ENCODE data around the gene TMCC1.
"Not testable (repeated sequence)": the region's sequence is repeated elsewhere in the genome, so short reads cannot be mapped to it uniquely, and the experiment has no call there.

The TMCC1 gene

GRCh38 chr3:129892486-129892856, 1.0 kb downstream of the TMCC1 start:
- no peak for DNase-seq

DNA sequence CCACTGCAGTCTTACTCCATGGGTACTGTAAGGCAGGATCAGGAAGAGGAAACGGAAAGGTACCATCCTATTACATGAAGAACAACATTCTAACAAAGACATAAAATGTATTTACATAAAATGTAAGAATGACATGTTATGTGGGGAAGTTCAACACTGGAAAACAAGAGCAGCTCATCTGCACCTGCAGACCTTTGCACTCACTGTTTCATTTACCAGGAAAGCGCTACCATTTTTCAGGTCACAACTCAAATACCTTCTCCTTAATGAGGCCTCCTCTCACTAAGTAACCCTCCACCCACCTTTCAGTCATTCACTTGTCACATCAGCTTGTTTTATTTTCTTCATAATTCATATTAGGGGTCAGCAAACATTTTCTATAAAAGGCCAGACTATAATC, 2.6 kb downstream of the TMCC1 start:
- no peak for DNase-seq

DNA sequence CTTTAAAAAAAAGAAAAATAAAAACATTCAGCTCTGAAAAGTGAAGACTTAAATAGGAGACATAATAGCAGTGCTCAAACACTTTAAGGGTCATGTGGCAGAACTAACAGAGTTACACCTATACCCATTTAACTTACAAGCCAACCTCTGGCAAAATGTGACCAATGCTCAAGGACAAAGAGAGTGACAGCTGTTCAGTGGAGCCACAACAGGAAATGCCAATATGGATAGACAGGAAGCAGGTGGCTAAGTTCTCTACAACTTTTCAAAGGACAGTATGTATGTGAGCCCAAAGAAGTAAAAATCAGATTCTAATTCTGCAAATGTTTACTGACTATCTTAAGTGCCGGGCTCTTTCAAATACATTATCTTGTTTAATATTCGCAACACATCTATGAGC, 3.4 kb downstream of the TMCC1 start:
- peak in 1 of 2 donors; percentile 19 for DNase-seq

- no peak for DNase-seq
Observed at GRCh38 chr3:129888771-129889170, 4.7 kb downstream of the TMCC1 start.

DNA sequence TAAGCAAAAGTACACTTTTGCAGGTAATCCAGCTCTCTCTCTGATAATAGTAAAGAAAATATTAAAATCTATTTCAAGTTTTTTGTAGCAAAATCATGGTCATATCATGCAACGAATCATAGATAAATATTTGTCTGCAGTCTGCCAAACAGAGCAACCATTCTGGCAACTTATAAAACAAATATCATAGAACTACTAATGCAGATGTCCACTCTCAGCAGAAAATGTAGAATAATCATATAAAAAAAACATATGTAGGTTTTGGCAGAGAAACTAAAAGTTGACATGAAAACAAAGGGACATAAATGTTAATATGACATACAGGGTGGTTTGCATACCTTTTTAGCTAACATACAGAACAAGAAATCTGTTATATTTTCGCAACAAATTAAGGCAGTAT, 12.2 kb downstream of the TMCC1 start:
- DNase-seq = no peak

GRCh38 chr3:129878355-129878754, 15.2 kb downstream of the TMCC1 start:
- DNase-seq = peak in 1 of 2 donors; percentile 21

DNA sequence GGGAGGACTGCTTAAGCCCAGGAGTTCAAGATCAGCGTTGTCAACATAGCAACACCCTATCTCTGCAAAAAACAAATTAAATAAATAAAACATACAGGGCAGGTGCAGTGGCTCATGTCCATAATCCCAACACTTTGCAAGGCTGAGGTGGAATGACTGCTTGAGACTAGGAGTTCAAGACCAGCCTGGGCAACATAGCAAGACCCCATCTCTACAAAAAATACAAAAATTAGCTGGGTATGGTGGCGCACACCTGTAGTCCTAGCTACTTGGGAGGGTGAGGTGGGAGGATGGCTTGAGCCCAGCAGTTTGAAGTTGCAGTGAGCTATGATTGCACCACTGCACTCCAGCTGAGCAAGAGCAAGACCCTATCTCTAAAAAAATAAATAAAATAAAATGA, 19.0 kb downstream of the TMCC1 start:
- DNase-seq = not testable (repeated sequence)

DNA sequence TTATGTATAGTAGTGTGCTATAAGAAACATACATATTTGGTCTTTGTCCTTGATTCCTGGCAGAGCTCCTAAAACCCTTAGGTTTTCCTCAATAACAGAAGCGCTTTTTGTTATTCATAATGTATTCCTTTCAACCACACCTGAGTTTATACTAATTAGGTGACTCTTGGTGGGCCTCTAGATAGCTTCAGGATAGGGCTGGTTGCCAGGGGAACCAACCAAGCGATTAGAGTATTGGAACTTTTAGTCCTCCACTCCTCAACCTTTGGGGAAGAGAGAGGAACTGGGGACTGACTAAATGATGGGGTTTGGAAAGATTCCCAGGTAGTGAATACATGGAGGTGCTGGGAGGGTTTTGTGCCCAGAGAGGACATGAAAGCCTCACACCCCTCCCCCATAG, 24.6 kb downstream of the TMCC1 start:
- DNase-seq = no peak

DNA sequence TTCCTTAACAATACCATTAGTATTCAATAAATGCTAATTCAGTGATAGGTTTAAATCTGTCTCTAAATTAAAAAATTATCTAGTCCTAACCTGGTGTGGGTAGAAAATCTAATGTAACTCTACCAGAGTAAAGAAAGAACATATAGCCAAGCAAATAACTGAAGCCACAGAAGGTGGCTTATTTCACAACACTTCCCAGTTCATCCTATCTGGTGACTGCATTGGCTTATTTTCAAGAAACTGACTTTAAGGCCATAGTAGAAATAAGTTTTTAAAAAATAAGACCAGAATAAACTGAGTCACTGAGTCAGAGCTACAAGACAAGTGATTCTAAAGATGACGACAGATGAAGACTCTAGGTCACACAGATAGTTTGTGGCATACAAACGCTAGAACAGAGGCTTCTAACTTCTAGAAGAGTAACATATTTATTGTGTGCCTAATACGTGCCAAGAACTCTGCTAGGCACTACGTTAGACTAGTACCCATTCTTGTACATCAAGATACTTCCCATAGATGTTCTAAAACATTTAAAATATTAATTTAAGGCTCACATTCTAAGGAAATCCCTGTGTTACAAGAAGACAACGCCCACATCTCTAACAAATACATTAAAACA, 25.9 kb downstream of the TMCC1 start:
- no peak for DNase-seq

DNA sequence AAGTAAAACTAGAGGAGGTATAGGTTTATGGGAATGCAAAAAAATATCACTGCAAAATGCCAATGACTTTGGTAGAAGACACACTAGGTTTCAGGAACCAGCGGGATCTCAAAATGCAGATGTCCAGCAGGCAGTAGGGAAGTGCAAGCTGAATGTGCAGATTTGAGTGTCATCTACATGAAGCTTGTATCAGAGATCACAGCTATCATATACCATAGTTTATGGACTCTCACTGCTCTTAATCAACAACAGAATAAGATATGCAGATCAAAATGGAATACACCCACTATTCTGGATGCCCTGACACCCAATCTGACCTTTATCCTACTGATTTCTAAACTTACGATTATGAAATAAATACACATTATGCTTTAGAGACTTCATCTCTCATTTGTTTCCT, 27.7 kb downstream of the TMCC1 start:
- DNase-seq = peak in 1 of 2 donors; percentile 21

GRCh38 chr3:129864519-129864918, 29.0 kb downstream of the TMCC1 start:
- DNase-seq = no peak

- DNase-seq = no peak
Observed at GRCh38 chr3:129859272-129859671, 34.2 kb downstream of the TMCC1 start.

DNA sequence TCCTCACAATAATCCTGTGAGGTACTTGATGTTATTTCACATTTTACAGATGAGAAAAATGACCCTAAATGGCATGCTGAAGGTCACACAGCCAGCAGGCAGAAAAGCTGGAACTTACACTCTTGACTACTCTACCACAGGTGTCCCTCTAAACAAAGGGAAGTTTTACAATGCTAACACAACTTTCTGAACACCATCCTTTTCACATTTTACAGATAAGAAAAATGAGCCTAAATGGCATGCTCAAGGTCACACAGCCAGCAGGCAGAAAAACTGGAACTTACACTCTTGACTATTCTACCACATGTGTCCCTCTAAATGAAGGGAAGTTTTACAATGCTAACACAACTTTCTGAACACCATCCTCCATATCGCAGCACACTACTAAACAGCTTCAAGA, 35.6 kb downstream of the TMCC1 start:
- no peak for DNase-seq

DNA sequence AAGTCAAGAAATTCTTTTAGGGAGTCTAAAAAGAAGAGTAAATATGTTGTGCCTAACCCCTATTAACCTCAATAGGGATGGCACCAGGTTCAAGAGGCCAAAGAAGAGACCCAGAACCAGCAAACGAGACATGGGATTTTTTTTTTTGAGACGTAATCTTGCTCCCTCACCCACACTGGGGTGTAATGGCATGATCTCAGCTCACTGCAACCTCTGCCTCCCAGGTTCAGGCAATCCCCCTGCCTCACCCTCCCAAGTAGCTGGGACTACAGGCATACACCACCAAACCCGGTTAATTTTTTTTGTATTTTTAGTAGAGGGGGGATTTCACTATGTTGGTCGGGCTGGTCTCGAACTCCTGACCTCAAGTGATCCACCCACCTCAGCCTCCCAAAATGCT, 36.7 kb downstream of the TMCC1 start:
- DNase-seq = not testable (repeated sequence)

GRCh38 chr3:129855832-129856419, 37.6 kb downstream of the TMCC1 start:
- DNase-seq = peak; percentile 65 to 92

DNA sequence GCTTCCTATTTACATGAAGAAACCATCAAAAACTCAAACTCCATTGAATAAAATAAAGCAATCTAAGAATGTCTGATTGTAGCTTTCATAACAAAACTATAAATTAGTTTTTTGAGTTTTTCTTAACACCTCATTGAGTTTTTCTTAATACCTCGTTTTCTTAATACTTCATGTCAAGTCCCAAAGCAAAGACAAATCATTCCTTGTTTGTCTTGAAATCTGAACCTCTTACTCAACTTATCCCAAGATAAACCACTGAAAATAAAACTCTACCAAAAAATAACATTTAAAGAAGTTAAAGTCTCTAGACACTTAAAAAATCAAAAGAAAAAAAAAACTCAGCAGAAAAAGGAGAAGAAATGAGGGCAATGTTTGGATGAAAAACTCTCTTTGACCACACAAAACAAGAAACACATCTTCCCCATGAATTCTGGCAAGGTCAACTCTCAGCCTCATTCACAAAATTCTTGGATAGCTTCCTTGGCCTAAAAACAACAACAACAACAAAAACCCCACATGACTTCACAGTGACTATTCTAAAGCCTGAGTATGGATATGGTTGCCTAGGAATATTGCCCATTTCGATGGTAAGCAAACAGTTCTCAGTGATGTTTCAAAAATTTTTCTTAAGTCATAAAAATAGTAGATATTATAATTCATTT, 38.2 kb downstream of the TMCC1 start:
- DNase-seq = peak; percentile 11 to 26

DNA sequence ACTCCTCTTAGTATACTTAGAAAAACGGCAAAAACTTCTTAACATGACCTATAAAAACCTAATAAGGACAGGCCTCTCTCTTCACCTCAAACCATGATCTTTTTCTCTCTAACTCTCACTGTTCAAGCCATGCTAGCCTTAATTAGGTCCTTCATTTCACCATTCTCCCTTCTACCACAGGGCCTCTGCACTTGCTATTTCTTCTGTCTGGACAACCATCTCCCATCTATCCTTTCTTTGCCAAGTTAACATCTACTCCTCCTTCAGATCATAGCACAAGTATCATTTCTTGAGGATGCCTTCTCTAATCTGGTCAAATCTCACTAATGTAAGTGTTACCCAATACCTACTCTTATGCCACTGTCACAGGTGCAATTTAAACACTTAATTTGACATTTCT, 39.1 kb downstream of the TMCC1 start:
- no peak for DNase-seq

- DNase-seq = no peak
Observed at GRCh38 chr3:129845956-129846355, 47.6 kb downstream of the TMCC1 start.

- no peak for DNase-seq
Observed at GRCh38 chr3:129840707-129841360, 52.7 kb downstream of the TMCC1 start.

- DNase-seq = no peak
Observed at GRCh38 chr3:129838086-129838485, 55.4 kb downstream of the TMCC1 start.

DNA sequence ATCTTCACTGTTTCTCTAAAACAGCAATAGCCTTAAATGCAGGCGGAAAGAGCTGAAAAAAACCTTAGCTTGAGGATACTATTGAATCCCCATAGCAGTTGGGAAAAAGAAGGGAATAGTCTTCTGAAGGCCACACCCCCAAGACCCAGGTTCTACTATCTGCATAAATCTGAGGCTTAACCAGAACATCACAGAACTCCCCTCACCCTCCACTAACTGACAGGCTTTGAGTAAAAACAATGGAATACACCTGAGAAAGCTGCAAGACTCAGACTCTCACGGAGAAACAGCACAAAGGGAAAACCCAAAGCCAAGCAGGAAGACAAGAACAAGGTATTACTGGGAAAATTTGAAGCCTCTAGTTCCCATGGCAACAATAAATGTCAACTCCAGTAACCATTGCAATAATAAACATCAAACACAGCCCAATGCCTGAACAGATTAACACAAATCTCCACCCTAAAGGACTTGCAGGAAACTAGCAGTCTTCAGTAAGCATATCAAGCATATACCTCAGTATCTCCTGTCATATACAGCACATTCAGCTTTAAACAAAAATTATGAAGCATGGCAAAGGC, 56.4 kb downstream of the TMCC1 start:
- no peak for DNase-seq

GRCh38 chr3:129836381-129837064, 57.0 kb downstream of the TMCC1 start:
- peak; percentile 21 to 46 for DNase-seq

GRCh38 chr3:129835198-129835597, 58.3 kb downstream of the TMCC1 start:
- DNase-seq = no peak
